Measurements from ENCODE around the gene TAC4. TPM values are rescaled to one million over a fixed set of nuclear protein-coding genes. Genes with fewer than 3 reads are reported as not detected.

TAC4 gene
- total and polyA plus RNA-seq, 10 of the 15 experiments (the other 5 are each of a cell fraction or from before 2014, with no cell fraction given): not detected

DNA sequence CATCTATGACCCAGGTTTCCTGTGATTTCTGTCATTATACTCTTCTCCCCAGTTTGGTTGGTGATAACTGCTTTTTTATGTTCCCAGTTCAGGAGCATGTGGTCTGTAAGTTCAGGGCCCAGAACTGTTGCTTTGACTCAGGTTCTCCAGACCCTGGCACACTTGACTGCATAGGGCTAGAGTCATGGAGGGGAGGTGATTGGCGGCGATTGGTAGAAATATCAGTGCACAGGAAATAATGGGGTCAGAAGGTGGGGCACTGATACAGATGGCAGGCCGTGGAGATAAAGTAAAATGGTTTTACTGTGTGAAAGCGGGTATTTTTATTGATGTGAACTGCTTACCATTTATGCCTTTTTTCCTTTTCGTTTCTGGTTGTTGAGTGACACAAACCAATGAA lies 28.7 kb downstream of the TAC4 start:
- no peak overlapping the region for H3K4me2 ChIP-seq (ENCODE audit: control insufficient read depth, insufficient read depth)
- ATAC-seq (no peak), DNase-seq (ENCODE audit: low read depth, low spot score) (no peak), FAIRE-seq (no peak)
- POLR2A ChIA-PET: no interaction called here
- TF ChIP-seq BMI1 (IDR thresholded peaks at IDR 0.05; ENCODE audit: borderline replicate concordance) (no peak), SMAD5 (IDR thresholded peaks at IDR 0.05; ENCODE audit: low read depth) (no peak), CHD4 (IDR thresholded peaks at IDR 0.05) (no peak), STAT3 (IDR thresholded peaks at IDR 0.05; ENCODE audit: low read depth, low read length) (no peak), ATF7 (IDR thresholded peaks at IDR 0.05; ENCODE audit: low read depth) (no peak), RAD51 (IDR thresholded peaks at IDR 0.05) (no peak), SIN3A (IDR thresholded peaks at IDR 0.05; ENCODE audit: low read depth, low read length) (no peak), ZNF207 (IDR thresholded peaks at IDR 0.05; ENCODE audit: borderline replicate concordance) (no peak)
- intact Hi-C loops (cut with micrococcal nuclease; ENCODE audit: unreplicated experiment) (no loop called here), in situ Hi-C loops (cut with MboI) (no loop called here)
- no peaks in the 10 kb centered on the region for H3K27me3 ChIP-seq (replicated peaks in 1 of 2; ENCODE audit: control insufficient read depth in 2 of 2, insufficient read depth in 2 of 2, low read length in 1 of 2)
- H4K20me1 ChIP-seq (ENCODE audit: control insufficient read depth, insufficient read depth): no peaks in the 10 kb centered on the region
- peaks cover 19 to 50% of the 10 kb centered on the region in 2 experiments for H3K36me3 ChIP-seq (ENCODE audit: control insufficient read depth in 2 of 2, insufficient read depth in 2 of 2, low read length in 1 of 2)
- no TSS peak for BruUV-seq (replicated peaks)
- WGBS (ENCODE audit: insufficient coverage, insufficient replicate concordance, low lambda C conversion rate, missing lambda C conversion rate): 89% methylated on average over 5 of the region's 5 CpGs
- no peaks in the 10 kb centered on the region for H3K4me1 ChIP-seq (ENCODE audit: control insufficient read depth, insufficient read depth, low read length)
- no peak overlapping the region for H3K27ac ChIP-seq (ENCODE audit: control insufficient read depth, insufficient read depth)
- H2AFZ ChIP-seq (ENCODE audit: control insufficient read depth, low read depth, low read length): no peak overlapping the region
- RAD21 ChIA-PET (ENCODE audit: unreplicated experiment): no interaction called here
- no peak overlapping the region for H3K4me3 ChIP-seq
- no peaks in the 10 kb centered on the region for H3K79me2 ChIP-seq (ENCODE audit: control insufficient read depth, insufficient read depth, low read length)
- SMC1A ChIA-PET (ENCODE audit: uncharacterized antibody, unreplicated experiment): no interaction called here
- no peaks in the 10 kb centered on the region for H3K9me3 ChIP-seq (replicated peaks; ENCODE audit: control insufficient read depth, insufficient read depth, low read length)
- CTCF ChIA-PET: no interaction called here
- no peak overlapping the region for H3K9ac ChIP-seq (ENCODE audit: control insufficient read depth, insufficient read depth, low read length)

DNA sequence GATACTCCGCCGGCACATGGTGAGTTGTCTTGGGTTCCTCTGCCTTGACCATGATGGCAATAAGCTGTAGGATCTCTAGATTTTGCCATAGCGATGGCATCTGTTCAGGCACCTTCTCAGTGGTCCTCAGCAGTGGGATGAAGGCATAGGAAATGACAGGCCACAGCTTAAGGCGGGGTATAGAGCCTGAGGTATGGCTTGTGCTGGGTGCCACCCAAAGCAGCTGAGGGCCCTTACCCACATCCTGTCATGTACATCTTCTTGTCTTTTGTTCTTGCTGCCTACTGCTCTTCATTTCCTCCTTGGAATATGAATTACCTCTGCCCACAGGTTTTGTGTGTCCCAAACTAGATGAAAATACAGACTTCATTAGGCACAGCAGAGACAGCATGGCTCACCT lies 29.9 kb downstream of the TAC4 start:
- H3K9me3 ChIP-seq (replicated peaks; ENCODE audit: control insufficient read depth, insufficient read depth, low read length): no peaks in the 10 kb centered on the region
- DNase-seq (ENCODE audit: low read depth, low spot score): no peak
- no peak for ATAC-seq
- no peak overlapping the region for H3K4me3 ChIP-seq
- ChIA-PET SMC1A (ENCODE audit: uncharacterized antibody, unreplicated experiment) (interaction anchor here (1.1 kb wide), 1 partner anchor 248 kb away, joined by 3 read pairs; no protein-coding TSS in a partner anchor), POLR2A (no interaction called here), RAD21 (ENCODE audit: unreplicated experiment) (no interaction called here), CTCF (no interaction called here)
- H3K79me2 ChIP-seq (ENCODE audit: control insufficient read depth, insufficient read depth, low read length): no peaks in the 10 kb centered on the region
- in situ Hi-C loops (cut with MboI): no loop called here
- H3K27ac ChIP-seq (ENCODE audit: control insufficient read depth, insufficient read depth): no peak overlapping the region
- no peaks in the 10 kb centered on the region for H4K20me1 ChIP-seq (ENCODE audit: control insufficient read depth, insufficient read depth)
- no TSS peak for BruUV-seq (replicated peaks)
- H3K4me1 ChIP-seq (ENCODE audit: control insufficient read depth, insufficient read depth, low read length): no peaks in the 10 kb centered on the region
- H3K36me3 ChIP-seq (ENCODE audit: control insufficient read depth in 2 of 2, insufficient read depth in 2 of 2, low read length in 1 of 2): peaks cover 16 to 56% of the 10 kb centered on the region in 2 experiments
- no peak overlapping the region for H3K4me2 ChIP-seq (ENCODE audit: control insufficient read depth, insufficient read depth)
- 83% methylated on average over 4 of the region's 4 CpGs for WGBS (ENCODE audit: insufficient coverage, insufficient replicate concordance, low lambda C conversion rate, missing lambda C conversion rate)
- no peak overlapping the region for H3K9ac ChIP-seq (ENCODE audit: control insufficient read depth, insufficient read depth, low read length)
- FAIRE-seq: no peak
- no peaks in the 10 kb centered on the region for H3K27me3 ChIP-seq (replicated peaks in 1 of 2; ENCODE audit: control insufficient read depth in 2 of 2, insufficient read depth in 2 of 2, low read length in 1 of 2)
- intact Hi-C loops (cut with micrococcal nuclease; ENCODE audit: unreplicated experiment): no loop called here
- no peak overlapping the region for H2AFZ ChIP-seq (ENCODE audit: control insufficient read depth, low read depth, low read length)
- TF ChIP-seq, protein P1, sequence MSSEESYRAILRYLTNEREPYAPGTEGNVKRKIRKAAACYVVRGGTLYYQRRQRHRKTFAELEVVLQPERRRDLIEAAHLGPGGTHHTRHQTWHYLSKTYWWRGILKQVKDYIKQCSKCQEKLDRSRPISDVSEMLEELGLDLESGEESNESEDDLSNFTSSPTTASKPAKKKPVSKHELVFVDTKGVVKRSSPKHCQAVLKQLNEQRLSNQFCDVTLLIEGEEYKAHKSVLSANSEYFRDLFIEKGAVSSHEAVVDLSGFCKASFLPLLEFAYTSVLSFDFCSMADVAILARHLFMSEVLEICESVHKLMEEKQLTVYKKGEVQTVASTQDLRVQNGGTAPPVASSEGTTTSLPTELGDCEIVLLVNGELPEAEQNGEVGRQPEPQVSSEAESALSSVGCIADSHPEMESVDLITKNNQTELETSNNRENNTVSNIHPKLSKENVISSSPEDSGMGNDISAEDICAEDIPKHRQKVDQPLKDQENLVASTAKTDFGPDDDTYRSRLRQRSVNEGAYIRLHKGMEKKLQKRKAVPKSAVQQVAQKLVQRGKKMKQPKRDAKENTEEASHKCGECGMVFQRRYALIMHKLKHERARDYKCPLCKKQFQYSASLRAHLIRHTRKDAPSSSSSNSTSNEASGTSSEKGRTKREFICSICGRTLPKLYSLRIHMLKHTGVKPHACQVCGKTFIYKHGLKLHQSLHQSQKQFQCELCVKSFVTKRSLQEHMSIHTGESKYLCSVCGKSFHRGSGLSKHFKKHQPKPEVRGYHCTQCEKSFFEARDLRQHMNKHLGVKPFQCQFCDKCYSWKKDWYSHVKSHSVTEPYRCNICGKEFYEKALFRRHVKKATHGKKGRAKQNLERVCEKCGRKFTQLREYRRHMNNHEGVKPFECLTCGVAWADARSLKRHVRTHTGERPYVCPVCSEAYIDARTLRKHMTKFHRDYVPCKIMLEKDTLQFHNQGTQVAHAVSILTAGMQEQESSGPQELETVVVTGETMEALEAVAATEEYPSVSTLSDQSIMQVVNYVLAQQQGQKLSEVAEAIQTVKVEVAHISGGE (CRISPR knock-in tag; IDR thresholded peaks at IDR 0.05): no peak
- TF ChIP-seq ZNF207 (IDR thresholded peaks at IDR 0.05; ENCODE audit: borderline replicate concordance) (no peak), SMAD5 (IDR thresholded peaks at IDR 0.05; ENCODE audit: low read depth) (no peak), TBL1XR1 (IDR thresholded peaks at IDR 0.05; ENCODE audit: low read depth, low read length) (no peak), CHD2 (IDR thresholded peaks at IDR 0.05; ENCODE audit: borderline replicate concordance, low read depth, low read length) (no peak), RB1 (IDR thresholded peaks at IDR 0.05; ENCODE audit: borderline replicate concordance) (no peak), CBX5 (IDR thresholded peaks at IDR 0.05; ENCODE audit: low read depth) (no peak), ETV6 (conservative IDR thresholded peaks at IDR 0.05 in 1 of 2, IDR thresholded peaks at IDR 0.05 in 1 of 2; ENCODE audit: borderline replicate concordance in 1 of 2, low read depth in 1 of 2) (no peak), BMI1 (IDR thresholded peaks at IDR 0.05; ENCODE audit: borderline replicate concordance) (no peak)
- TF ChIP-seq, protein P2, sequence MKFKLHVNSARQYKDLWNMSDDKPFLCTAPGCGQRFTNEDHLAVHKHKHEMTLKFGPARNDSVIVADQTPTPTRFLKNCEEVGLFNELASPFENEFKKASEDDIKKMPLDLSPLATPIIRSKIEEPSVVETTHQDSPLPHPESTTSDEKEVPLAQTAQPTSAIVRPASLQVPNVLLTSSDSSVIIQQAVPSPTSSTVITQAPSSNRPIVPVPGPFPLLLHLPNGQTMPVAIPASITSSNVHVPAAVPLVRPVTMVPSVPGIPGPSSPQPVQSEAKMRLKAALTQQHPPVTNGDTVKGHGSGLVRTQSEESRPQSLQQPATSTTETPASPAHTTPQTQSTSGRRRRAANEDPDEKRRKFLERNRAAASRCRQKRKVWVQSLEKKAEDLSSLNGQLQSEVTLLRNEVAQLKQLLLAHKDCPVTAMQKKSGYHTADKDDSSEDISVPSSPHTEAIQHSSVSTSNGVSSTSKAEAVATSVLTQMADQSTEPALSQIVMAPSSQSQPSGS (IDR thresholded peaks at IDR 0.05; ENCODE audit: low read length): no peak
